ENCODE results near the gene GAS1.

DNA sequence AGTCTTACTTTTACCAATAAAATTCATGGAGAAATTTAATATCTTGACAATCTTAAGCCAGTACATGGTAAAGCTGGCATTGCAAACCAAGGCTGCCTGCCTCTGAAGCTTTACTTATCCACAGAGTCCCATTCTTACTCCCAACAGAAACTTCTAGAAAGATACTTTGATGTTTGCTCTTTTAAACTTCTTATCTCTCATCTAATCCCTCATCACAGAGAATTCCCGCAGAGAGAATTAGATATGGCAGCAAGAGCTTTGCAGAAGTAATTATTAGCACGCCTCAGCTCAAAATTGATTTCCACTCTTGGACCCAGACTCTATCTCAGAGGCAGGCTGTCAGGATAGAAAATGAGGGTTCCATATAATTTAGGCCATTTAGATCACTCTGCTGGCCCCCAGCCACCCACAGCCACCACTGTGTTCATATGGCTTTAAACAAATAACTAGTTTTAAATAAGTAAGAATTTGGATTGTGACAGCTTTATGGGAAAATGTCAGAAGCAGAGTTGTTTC, 37.9 kb upstream of the GAS1 start:
- TF ChIP-seq RAD21 (IDR thresholded peaks at IDR 0.05; ENCODE audit: low read depth) (no peak), POLR2A (IDR thresholded peaks at IDR 0.05; ENCODE audit: borderline replicate concordance, extremely low read depth, insufficient read depth, insufficient read length) (no peak)
- TF ChIP-seq, protein P1, sequence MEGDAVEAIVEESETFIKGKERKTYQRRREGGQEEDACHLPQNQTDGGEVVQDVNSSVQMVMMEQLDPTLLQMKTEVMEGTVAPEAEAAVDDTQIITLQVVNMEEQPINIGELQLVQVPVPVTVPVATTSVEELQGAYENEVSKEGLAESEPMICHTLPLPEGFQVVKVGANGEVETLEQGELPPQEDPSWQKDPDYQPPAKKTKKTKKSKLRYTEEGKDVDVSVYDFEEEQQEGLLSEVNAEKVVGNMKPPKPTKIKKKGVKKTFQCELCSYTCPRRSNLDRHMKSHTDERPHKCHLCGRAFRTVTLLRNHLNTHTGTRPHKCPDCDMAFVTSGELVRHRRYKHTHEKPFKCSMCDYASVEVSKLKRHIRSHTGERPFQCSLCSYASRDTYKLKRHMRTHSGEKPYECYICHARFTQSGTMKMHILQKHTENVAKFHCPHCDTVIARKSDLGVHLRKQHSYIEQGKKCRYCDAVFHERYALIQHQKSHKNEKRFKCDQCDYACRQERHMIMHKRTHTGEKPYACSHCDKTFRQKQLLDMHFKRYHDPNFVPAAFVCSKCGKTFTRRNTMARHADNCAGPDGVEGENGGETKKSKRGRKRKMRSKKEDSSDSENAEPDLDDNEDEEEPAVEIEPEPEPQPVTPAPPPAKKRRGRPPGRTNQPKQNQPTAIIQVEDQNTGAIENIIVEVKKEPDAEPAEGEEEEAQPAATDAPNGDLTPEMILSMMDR (IDR thresholded peaks at IDR 0.05 in 2 of 3, conservative IDR thresholded peaks at IDR 0.05 in 1 of 3; ENCODE audit: borderline replicate concordance in 1 of 3, insufficient read depth in 1 of 3, low read depth in 2 of 3, low read length in 2 of 3), result no peak

Measured in HCT116 (cell line).